GM21529 (cell line): ENCODE measurements around the gene ARHGAP18.

Experiments
- ATAC-seq: cut with Tn5 transposase; IDR thresholded peaks from one replicate; pipeline ENCODE4 v1.9.1; 2021; ENCODE audit not compliant: unreplicated experiment

ARHGAP18 gene

GRCh38 chr6:129671442-129672340 lies 38.3 kb downstream of the ARHGAP18 start:
- peak; percentile 87 for ATAC-seq

- no peak for ATAC-seq
These were observed 39.3 kb downstream of the ARHGAP18 start for GRCh38 chr6:129670634-129671033.

GRCh38 chr6:129667621-129668020 lies 42.4 kb downstream of the ARHGAP18 start:
- ATAC-seq = no peak

GRCh38 chr6:129667034-129667433 lies 42.9 kb downstream of the ARHGAP18 start:
- ATAC-seq = no peak

- no peak for ATAC-seq
These were observed 44.4 kb downstream of the ARHGAP18 start for GRCh38 chr6:129665555-129665954.

- no peak for ATAC-seq
These were observed 46.4 kb downstream of the ARHGAP18 start for GRCh38 chr6:129663531-129663930.

- ATAC-seq = peak; percentile 69
These were observed 47.0 kb downstream of the ARHGAP18 start for GRCh38 chr6:129662980-129663431.

GRCh38 chr6:129662406-129662766 lies 47.6 kb downstream of the ARHGAP18 start:
- ATAC-seq = peak; percentile 84

GRCh38 chr6:129661536-129662405 lies 48.2 kb downstream of the ARHGAP18 start:
- ATAC-seq = peak; percentile 21

- ATAC-seq = no peak
These were observed 49.7 kb downstream of the ARHGAP18 start for GRCh38 chr6:129660346-129660676.

GRCh38 chr6:129659590-129660345 lies 50.2 kb downstream of the ARHGAP18 start:
- no peak for ATAC-seq

- ATAC-seq = no peak
These were observed 50.8 kb downstream of the ARHGAP18 start for GRCh38 chr6:129659167-129659566.

- no peak for ATAC-seq
These were observed 52.5 kb downstream of the ARHGAP18 start for GRCh38 chr6:129657483-129657882.

- no peak for ATAC-seq
These were observed 54.6 kb downstream of the ARHGAP18 start for GRCh38 chr6:129655334-129655733.

GRCh38 chr6:129653746-129654145 lies 56.2 kb downstream of the ARHGAP18 start:
- ATAC-seq = no peak

GRCh38 chr6:129653229-129653628 lies 56.7 kb downstream of the ARHGAP18 start:
- no peak for ATAC-seq

- ATAC-seq = no peak
These were observed 58.7 kb downstream of the ARHGAP18 start for GRCh38 chr6:129651291-129651691.

- no peak for ATAC-seq
These were observed 61.0 kb downstream of the ARHGAP18 start for GRCh38 chr6:129648819-129649491.

- peak; percentile 41 for ATAC-seq
These were observed 62.9 kb downstream of the ARHGAP18 start for GRCh38 chr6:129647044-129647443.

GRCh38 chr6:129646642-129647041 lies 63.3 kb downstream of the ARHGAP18 start:
- peak; percentile 90 for ATAC-seq
